KOPT-K1 (cell line): ENCODE results near the gene PTPRJ.
"Not testable (repeated sequence)": the region's sequence is repeated elsewhere in the genome, so short reads cannot be mapped to it uniquely, and the experiment has no call there.

ENCODE experiments used
- H3K27ac ChIP-seq: fragments of 200-600 bp; sonication (generic); 2 replicates; pipeline ENCODE4 v1.5.1; 2016; ENCODE audit warnings: antibody characterized with exemption, mild to moderate bottlenecking, low read depth, low read length; ENCODE audit not compliant: poor library complexity, severe bottlenecking
- H3K36me3 ChIP-seq: fragments of 200-600 bp; sonication (generic); 2 replicates; pipeline ENCODE4 v1.5.1; 2017; ENCODE audit warnings: antibody characterized with exemption, mild to moderate bottlenecking, low read length, moderate library complexity; ENCODE audit not compliant: insufficient read depth
- H3K9me3 ChIP-seq: fragments of 200-600 bp; sonication (generic); 2 replicates; pipeline ENCODE4 v1.5.1; 2017; ENCODE audit warnings: antibody characterized with exemption, low read length, mild to moderate bottlenecking; ENCODE audit not compliant: insufficient read depth, poor library complexity, severe bottlenecking

Gene PTPRJ

DNA sequence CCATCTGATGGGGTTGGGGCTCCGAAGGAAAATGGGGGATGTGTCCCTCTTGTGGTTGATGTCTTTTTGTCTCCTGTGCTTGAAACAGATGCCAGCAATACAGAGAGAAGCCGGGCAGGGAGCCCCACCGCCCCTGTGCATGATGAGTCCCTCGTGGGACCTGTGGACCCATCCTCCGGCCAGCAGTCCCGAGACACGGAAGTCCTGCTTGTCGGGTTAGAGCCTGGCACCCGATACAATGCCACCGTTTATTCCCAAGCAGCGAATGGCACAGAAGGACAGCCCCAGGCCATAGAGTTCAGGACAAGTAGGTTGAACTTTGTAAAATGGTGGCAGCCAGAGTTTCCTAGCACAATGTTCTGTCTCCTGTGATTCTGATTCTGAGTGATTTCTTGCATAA lies 144.5 kb downstream of the PTPRJ start:
- Histone ChIP-seq H3K27ac (no peak overlapping the region), H3K36me3 (no peaks in the 10 kb centered on the region), H3K9me3 (no peaks in the 10 kb centered on the region)

- no peaks in the 10 kb centered on the region for H3K9me3 ChIP-seq
- no peaks in the 10 kb centered on the region for H3K36me3 ChIP-seq
- H3K27ac ChIP-seq, result no peak overlapping the region
These were observed 145.5 kb downstream of the PTPRJ start for GRCh38 chr11:48125866-48126265.

- H3K9me3 ChIP-seq, result no peaks in the 10 kb centered on the region
- no peaks in the 10 kb centered on the region for H3K36me3 ChIP-seq
- no peak overlapping the region for H3K27ac ChIP-seq
These were observed 147.3 kb downstream of the PTPRJ start for GRCh38 chr11:48127521-48128183.

DNA sequence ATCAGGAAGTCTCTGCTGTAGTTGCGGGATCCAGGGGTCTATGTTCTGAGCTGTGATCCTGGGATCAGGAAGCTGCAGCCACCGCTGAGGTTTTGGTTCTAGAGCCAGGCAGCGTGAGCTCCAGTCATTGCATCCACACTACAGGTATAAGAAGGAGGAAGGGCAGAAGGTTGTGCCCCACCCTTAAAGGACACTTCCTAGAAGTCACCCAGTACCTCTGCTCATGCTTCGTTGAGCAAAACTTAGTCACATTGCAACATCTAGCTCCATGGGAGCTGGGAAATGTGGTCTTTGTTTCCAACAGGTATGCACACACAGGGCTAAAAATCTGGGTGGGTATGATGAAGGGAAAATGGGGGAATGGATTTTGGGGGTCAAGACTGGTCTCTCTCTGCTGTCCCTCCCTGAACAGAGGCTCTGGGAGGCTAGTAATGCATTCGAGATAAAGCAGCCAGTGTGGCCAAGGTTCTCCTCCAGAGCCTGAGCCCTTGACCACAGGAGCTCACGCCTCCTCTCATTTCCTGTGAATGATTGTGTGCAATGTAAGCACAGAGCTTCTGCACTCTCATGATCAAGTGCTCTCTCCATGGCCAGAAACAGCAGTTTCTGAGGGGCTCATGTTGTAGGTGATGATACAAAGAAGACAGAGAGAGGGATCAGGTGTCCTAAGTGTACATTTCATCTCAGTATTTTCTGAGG lies 149.5 kb downstream of the PTPRJ start:
- H3K9me3 ChIP-seq, result no peaks in the 10 kb centered on the region
- no peak overlapping the region for H3K27ac ChIP-seq
- no peaks in the 10 kb centered on the region for H3K36me3 ChIP-seq

DNA sequence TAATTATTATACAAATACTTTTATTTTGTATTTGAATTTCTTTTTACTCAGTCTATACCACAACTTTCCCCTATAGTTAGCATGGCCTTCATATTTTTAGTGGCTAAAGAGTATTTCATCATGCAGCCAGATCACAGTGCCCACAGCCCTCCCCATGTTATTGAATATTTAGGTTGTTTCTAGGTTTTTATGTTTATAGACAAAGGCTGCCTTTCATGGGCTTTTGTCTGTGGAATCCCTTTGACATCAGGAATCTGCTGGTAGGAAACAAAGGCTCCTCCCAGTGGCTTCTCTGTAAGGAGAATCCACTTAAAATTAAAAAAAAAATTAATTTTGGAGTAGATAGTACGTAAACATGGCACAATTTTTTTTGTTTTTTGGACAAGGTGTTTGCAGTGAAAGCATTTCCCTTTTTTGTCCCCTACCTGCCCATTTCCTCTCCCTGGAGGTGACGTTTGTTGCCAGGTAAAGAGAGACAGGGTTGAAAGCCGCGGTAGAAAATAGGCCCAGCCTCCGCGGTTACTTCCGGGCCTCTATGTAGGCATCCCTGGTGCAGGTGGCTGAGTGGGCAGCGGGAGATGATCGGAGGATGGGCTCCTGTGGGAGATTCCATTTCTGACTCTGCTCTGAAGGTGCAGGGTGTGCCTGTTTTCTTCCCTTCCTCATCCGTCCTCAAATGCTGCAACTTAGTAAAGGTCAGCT lies 154.0 kb downstream of the PTPRJ start:
- Histone ChIP-seq H3K36me3 (no peaks in the 10 kb centered on the region), H3K27ac (no peak overlapping the region), H3K9me3 (no peaks in the 10 kb centered on the region)

DNA sequence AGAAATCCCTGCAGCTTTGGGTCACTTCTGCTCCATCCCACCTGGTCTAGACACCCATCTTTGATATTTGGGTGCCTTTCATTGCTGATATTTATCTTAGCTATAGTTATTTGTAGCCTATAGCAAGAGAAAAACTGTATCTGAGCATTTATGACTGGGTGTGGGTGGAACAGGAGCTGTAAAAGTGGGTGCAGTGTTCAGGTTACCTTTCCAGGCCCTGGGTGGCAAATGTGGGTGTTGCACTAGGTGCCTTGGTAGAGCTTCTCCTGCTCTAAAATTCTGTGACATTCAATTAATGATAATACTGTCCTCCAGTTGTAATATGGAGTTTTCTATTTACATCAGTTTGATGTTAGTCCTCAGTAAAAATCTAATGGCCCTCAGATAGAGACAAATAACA lies 157.9 kb downstream of the PTPRJ start:
- Histone ChIP-seq H3K36me3 (no peaks in the 10 kb centered on the region), H3K27ac (no peak overlapping the region), H3K9me3 (no peaks in the 10 kb centered on the region)

GRCh38 chr11:48139896-48140295 lies 159.5 kb downstream of the PTPRJ start:
- H3K36me3 ChIP-seq, H3K27ac ChIP-seq, H3K9me3 ChIP-seq: not testable (repeated sequence)

GRCh38 chr11:48141475-48142122 lies 161.2 kb downstream of the PTPRJ start:
- Histone ChIP-seq H3K27ac (no peak overlapping the region), H3K36me3 (no peaks in the 10 kb centered on the region), H3K9me3 (no peaks in the 10 kb centered on the region)

GRCh38 chr11:48142889-48143288 lies 162.5 kb downstream of the PTPRJ start:
- H3K9me3 ChIP-seq, result no peaks in the 10 kb centered on the region
- H3K27ac ChIP-seq, result no peak overlapping the region
- H3K36me3 ChIP-seq, result no peaks in the 10 kb centered on the region

DNA sequence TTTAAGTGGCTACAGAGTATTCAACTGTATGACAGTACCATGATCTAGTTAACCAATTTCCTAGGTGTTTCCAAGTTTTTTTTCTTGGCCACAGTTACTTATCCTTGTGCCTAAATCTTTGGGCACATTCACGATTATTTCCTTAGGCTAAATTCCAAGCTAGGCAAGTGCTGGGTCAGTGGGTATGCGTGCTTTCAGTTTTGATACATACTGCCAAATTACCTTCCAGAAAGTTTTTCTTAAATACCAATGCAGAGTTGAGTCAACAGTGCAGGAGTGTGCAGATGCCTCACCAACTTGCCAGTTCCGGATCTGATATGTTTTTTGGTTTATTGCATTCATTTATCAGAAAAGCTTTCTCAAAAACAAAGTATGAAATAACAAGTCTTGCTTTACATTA lies 168.4 kb downstream of the PTPRJ start:
- Histone ChIP-seq H3K9me3 (peaks cover 13% of the 10 kb centered on the region), H3K36me3 (no peaks in the 10 kb centered on the region), H3K27ac (no peak overlapping the region)

DNA sequence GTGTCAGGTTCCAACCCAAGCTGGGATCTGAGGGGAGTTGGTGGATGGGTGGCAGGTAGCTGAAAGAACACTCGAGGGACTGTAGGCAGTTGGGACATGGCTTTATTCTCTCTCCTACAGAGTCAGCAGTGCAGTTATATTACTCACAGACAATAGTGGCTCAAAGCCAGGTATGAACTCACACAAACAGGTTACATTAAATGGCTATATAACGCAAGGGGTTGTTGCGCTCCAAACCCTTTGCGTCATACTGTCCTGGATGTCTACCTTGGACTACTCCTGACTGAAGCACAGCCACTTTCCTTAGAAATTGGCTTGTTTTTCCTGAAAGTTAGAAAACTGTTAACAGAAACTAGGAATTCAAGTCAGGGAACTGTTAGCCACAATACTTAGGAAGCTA lies 169.9 kb downstream of the PTPRJ start:
- H3K9me3 ChIP-seq, result peaks cover 21% of the 10 kb centered on the region
- H3K27ac ChIP-seq, result no peak overlapping the region
- H3K36me3 ChIP-seq, result no peaks in the 10 kb centered on the region

DNA sequence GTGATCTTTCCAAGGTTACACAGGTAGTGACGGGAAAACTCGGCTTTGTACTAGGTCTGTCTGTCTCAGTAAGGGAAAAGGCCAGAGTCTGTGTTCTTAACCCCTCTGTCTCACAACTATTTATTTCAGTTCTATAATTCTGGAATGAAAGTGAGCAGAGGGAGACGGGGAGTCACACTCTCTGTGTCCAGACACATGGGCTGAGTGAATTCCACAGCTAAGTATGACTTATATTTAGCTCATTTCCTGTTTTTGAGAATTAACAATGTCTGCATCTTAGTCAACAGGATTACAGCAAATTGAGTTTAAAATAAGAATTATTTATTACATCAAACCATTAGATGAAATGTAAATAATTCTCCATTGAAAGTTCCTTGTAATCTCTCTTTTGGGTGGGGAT lies 173.8 kb downstream of the PTPRJ start:
- Histone ChIP-seq H3K27ac (no peak overlapping the region), H3K36me3 (no peaks in the 10 kb centered on the region), H3K9me3 (peaks cover 21% of the 10 kb centered on the region)

GRCh38 chr11:48161951-48162884 lies 181.9 kb downstream of the PTPRJ start:
- H3K36me3 ChIP-seq, result no peaks in the 10 kb centered on the region
- no peaks in the 10 kb centered on the region for H3K9me3 ChIP-seq
- no peak overlapping the region for H3K27ac ChIP-seq

GRCh38 chr11:48162885-48163268 lies 182.5 kb downstream of the PTPRJ start:
- Histone ChIP-seq H3K36me3 (no peaks in the 10 kb centered on the region), H3K9me3 (no peaks in the 10 kb centered on the region), H3K27ac (no peak overlapping the region)
